GM23338 (cell line): ENCODE measurements around the gene PKP3. TPM values are rescaled to one million over a fixed set of nuclear protein-coding genes. Genes with fewer than 3 reads are reported as not detected.

Source experiments
- ATAC-seq: fragments of 200-7000 bp; cut with Tn5 transposase; 3 replicates; pipeline ENCODE4 v1.9.1; 2020
- DNase-seq: peaks from one replicate; pipeline ENCODE4 v3.0.0-alpha.2; 2015; ENCODE audit warnings: low spot score
- H2AFZ ChIP-seq: fragments of 200-600 bp; sonication (generic); 2 replicates; pipeline ENCODE4 v1.8.0; 2016; ENCODE audit warnings: antibody characterized with exemption, mild to moderate bottlenecking, moderate library complexity
- H3F3A ChIP-seq: fragments of 200-600 bp; sonication (generic); replicated peaks from 2 replicates; pipeline ENCODE4 v1.8.0; 2017; ENCODE audit warnings: antibody characterized with exemption, mixed run types, low read depth
- H3K27ac ChIP-seq: fragments of 200-600 bp; sonication (generic); 2 replicates; pipeline ENCODE4 v1.6.1; 2016; ENCODE audit warnings: low read depth
- H3K27me3 ChIP-seq: fragments of 200-600 bp; sonication (generic); 2 replicates; pipeline ENCODE4 v1.8.0; 2016; ENCODE audit warnings: mild to moderate bottlenecking, mixed run types, moderate library complexity; ENCODE audit not compliant: insufficient read depth
- H3K36me3 ChIP-seq: fragments of 200-600 bp; sonication (generic); 2 replicates; pipeline ENCODE4 v1.8.0; 2016; ENCODE audit warnings: mild to moderate bottlenecking; ENCODE audit not compliant: insufficient read depth
- H3K4me1 ChIP-seq: fragments of 200-600 bp; sonication (generic); 2 replicates; pipeline ENCODE4 v1.8.0; 2016; ENCODE audit warnings: mild to moderate bottlenecking, moderate library complexity; ENCODE audit not compliant: insufficient read depth
- H3K4me2 ChIP-seq: fragments of 200-600 bp; sonication (generic); 2 replicates; pipeline ENCODE4 v1.7.1; 2017; ENCODE audit warnings: mixed run types
- H3K4me3 ChIP-seq: fragments of 200-600 bp; sonication (generic); 2 replicates; pipeline ENCODE4 v1.6.1; 2016; ENCODE audit warnings: mixed run types
- H3K79me2 ChIP-seq: fragments of 200-600 bp; sonication (generic); replicated peaks from 2 replicates; pipeline ENCODE4 v1.8.0; 2017; ENCODE audit warnings: mild to moderate bottlenecking; ENCODE audit not compliant: insufficient read depth
- H3K9me2 ChIP-seq: fragments of 200-600 bp; sonication (generic); 2 replicates; pipeline ENCODE4 v1.8.0; 2017; ENCODE audit not compliant: insufficient read depth
- H4K20me1 ChIP-seq: fragments of 200-600 bp; sonication (generic); replicated peaks from 2 replicates; pipeline ENCODE4 v1.8.0; 2017; ENCODE audit warnings: mild to moderate bottlenecking; ENCODE audit not compliant: insufficient read depth
- H3K27ac Mint-ChIP-seq: 2 replicates; pipeline ENCODE4 v1.8.0; 2020; ENCODE audit warnings: inconsistent platforms, mild to moderate bottlenecking, moderate library complexity, mixed read lengths
- H3K27me3 Mint-ChIP-seq: 3 replicates; pipeline ENCODE4 v1.8.0; 2022; ENCODE audit warnings: low read depth, mild to moderate bottlenecking, moderate library complexity, mixed read lengths, inconsistent platforms; ENCODE audit not compliant: insufficient read depth, poor library complexity
- H3K36me3 Mint-ChIP-seq: 3 replicates; pipeline ENCODE4 v1.8.0; 2021; ENCODE audit warnings: low read depth, mild to moderate bottlenecking, inconsistent platforms, moderate library complexity, mixed read lengths
- H3K4me1 Mint-ChIP-seq: 3 replicates; pipeline ENCODE4 v1.8.0; 2020; ENCODE audit warnings: mild to moderate bottlenecking, inconsistent platforms, mixed read lengths
- H3K4me3 Mint-ChIP-seq: 3 replicates; pipeline ENCODE4 v1.8.0; 2021; ENCODE audit warnings: moderate library complexity, mild to moderate bottlenecking, inconsistent platforms, mixed read lengths
- H3K9me3 Mint-ChIP-seq: 3 replicates; pipeline ENCODE4 v1.8.0; 2020; ENCODE audit warnings: moderate library complexity, mild to moderate bottlenecking, inconsistent platforms, mixed read lengths
- CREB1 ChIP-seq: fragments of 250-450 bp; sonication (Bioruptor Pico); IDR thresholded peaks from 2 replicates; pipeline ENCODE4 v1.5.0; 2020; ENCODE audit warnings: low read depth, mild to moderate bottlenecking, moderate library complexity
- CTCF ChIP-seq, 2 experiments: fragments of 200-600 bp in 1 of 2; sonication (generic) in 1 of 2; conservative IDR thresholded peaks; 2 replicates each; pipeline versions ENCODE4 v1.5.1 to v1.6.1; 2016 to 2017; ENCODE audit warnings: antibody characterized with exemption in 2 of 2, low read depth in 2 of 2, mild to moderate bottlenecking in 2 of 2, moderate library complexity in 1 of 2
- ETS1 ChIP-seq: IDR thresholded peaks from 2 replicates; pipeline ENCODE4 v1.6.1; 2016; ENCODE audit warnings: antibody characterized with exemption
- EZH2 ChIP-seq: fragments of 200-600 bp; sonication (generic); IDR thresholded peaks from one replicate; pipeline ENCODE4 v1.8.0; 2017; ENCODE audit warnings: antibody characterized with exemption, mild to moderate bottlenecking, low read depth; ENCODE audit not compliant: unreplicated experiment
- EZH2phosphoT487 ChIP-seq: fragments of 200-600 bp; sonication (generic); IDR thresholded peaks from one replicate; pipeline ENCODE4 v1.8.1; 2018; ENCODE audit warnings: antibody characterized with exemption; ENCODE audit not compliant: unreplicated experiment
- JUNB ChIP-seq: IDR thresholded peaks from one replicate; pipeline ENCODE4 v1.6.1; 2016; ENCODE audit warnings: antibody characterized with exemption; ENCODE audit not compliant: unreplicated experiment
- NANOG ChIP-seq: IDR thresholded peaks from 2 replicates; pipeline ENCODE4 v1.6.1; 2016; ENCODE audit warnings: antibody characterized with exemption, borderline replicate concordance
- POLR2AphosphoS5 ChIP-seq: IDR thresholded peaks from 2 replicates; pipeline ENCODE4 v1.6.1; 2016; ENCODE audit warnings: antibody characterized with exemption, low read depth
- REST ChIP-seq: IDR thresholded peaks from one replicate; pipeline ENCODE4 v1.6.1; 2018; ENCODE audit warnings: antibody characterized with exemption; ENCODE audit not compliant: unreplicated experiment
- STAT1 ChIP-seq: IDR thresholded peaks from one replicate; pipeline ENCODE4 v1.6.1; 2016; ENCODE audit warnings: antibody characterized with exemption; ENCODE audit not compliant: unreplicated experiment
- ZNF114 ChIP-seq: fragments of 250-450 bp; sonication (Bioruptor Pico); IDR thresholded peaks from 2 replicates; pipeline ENCODE4 v1.5.0; 2020; ENCODE audit warnings: mild to moderate bottlenecking, moderate library complexity
- ZNF331 ChIP-seq: fragments of 250-450 bp; sonication (Bioruptor Pico); IDR thresholded peaks from 2 replicates; pipeline ENCODE4 v1.5.0; 2020; ENCODE audit warnings: low read depth, mild to moderate bottlenecking, moderate library complexity
- polyA plus RNA-seq: library from polyadenylated mRNA; unstranded; fragments of >200 nt; fragmentation: Nextera tagmentation; extraction: Ambion mirVana; gene quantifications from 2 replicates; pipeline ENCODE4 v1.2.1, GENCODE V29; 2016
- total RNA-seq: library from RNA; depleted of rRNA; stranded (reverse); fragments of >200 nt; shearing (Covaris generic); gene quantifications from 2 replicates; pipeline ENCODE4 v1.2.3, GENCODE V29; 2014

The PKP3 gene
- total and polyA plus RNA-seq, 2 experiments from 2014 or later: 7.2 to 23.0 TPM

GRCh38 chr11:415640-416041 is 21.6 kb downstream of the PKP3 start:
- ATAC-seq (peak; percentile 0; the same call in 1 of the 3 replicates), DNase-seq (no peak)
- Mint-ChIP-seq H3K9me3 (no peaks in the 10 kb centered on the region), H3K27me3 (peaks cover 23% of the 10 kb centered on the region), H3K27ac (no peak overlapping the region), H3K4me1 (peaks cover 26% of the 10 kb centered on the region), H3K4me3 (peak overlapping the region; percentile 78), H3K36me3 (no peaks in the 10 kb centered on the region)
- no peaks in the 10 kb centered on the region for H3K36me3 ChIP-seq
- peak overlapping the region; percentile 95 for H3K4me2 ChIP-seq
- H3F3A ChIP-seq: peaks cover 7% of the 10 kb centered on the region
- H3K4me3 ChIP-seq: peak overlapping the region; percentile 78
- no peaks in the 10 kb centered on the region; the same call in 1 of the 2 replicates for H4K20me1 ChIP-seq
- peaks cover 7% of the 10 kb centered on the region; the same call in 1 of the 2 replicates for H3K4me1 ChIP-seq
- TF ChIP-seq ZNF114 (CRISPR knock-in tag) (no peak), JUNB (no peak), POLR2AphosphoS5 (no peak), CTCF (conservative IDR thresholded peaks at IDR 0.05; ENCODE audit: low read depth in 2 of 2) (peak in 1 of 2 experiments; percentile 13; a peak in 2 of 4 replicates), CREB1 (CRISPR knock-in tag) (no peak)
- peaks cover 5% of the 10 kb centered on the region for H3K79me2 ChIP-seq
- no peak overlapping the region for H3K27ac ChIP-seq
- no peaks in the 10 kb centered on the region for H3K27me3 ChIP-seq
- H3K9me2 ChIP-seq: no peaks in the 10 kb centered on the region
- no peak overlapping the region for H2AFZ ChIP-seq

GRCh38 chr11:416051-416756 is 22.2 kb downstream of the PKP3 start:
- Histone ChIP-seq H3K4me2 (peak overlapping the region; percentile 95), H3K79me2 (peaks cover 5% of the 10 kb centered on the region), H3K4me1 (peaks cover 7% of the 10 kb centered on the region; the same call in 1 of the 2 replicates), H3F3A (peaks cover 7% of the 10 kb centered on the region), H3K9me2 (no peaks in the 10 kb centered on the region), H3K36me3 (no peaks in the 10 kb centered on the region), H3K27me3 (no peaks in the 10 kb centered on the region), H2AFZ (peak overlapping the region; percentile 63; the same call in 1 of the 2 replicates), H4K20me1 (no peaks in the 10 kb centered on the region; the same call in 1 of the 2 replicates), H3K27ac (no peak overlapping the region), H3K4me3 (peak overlapping the region; percentile 78)
- H3K4me1 Mint-ChIP-seq: peaks cover 26% of the 10 kb centered on the region
- H3K36me3 Mint-ChIP-seq: no peaks in the 10 kb centered on the region
- H3K4me3 Mint-ChIP-seq: peak overlapping the region; percentile 78
- ATAC-seq (peak; percentile 13), DNase-seq (peak; percentile 39)
- H3K27me3 Mint-ChIP-seq: peaks cover 23% of the 10 kb centered on the region
- no peaks in the 10 kb centered on the region for H3K9me3 Mint-ChIP-seq
- no peak overlapping the region for H3K27ac Mint-ChIP-seq
- TF ChIP-seq EZH2phosphoT487: no peak
- TF ChIP-seq CTCF (conservative IDR thresholded peaks at IDR 0.05; ENCODE audit: low read depth in 2 of 2): no peak
- no peak for TF ChIP-seq REST
- TF ChIP-seq POLR2AphosphoS5: no peak
- no peak for TF ChIP-seq ZNF331 (CRISPR knock-in tag)
- TF ChIP-seq STAT1: no peak
- no peak for TF ChIP-seq NANOG
- no peak for TF ChIP-seq JUNB
- TF ChIP-seq ZNF114 (CRISPR knock-in tag): no peak
- no peak for TF ChIP-seq ETS1
- TF ChIP-seq EZH2: no peak
- no peak for TF ChIP-seq CREB1 (CRISPR knock-in tag)
